HG03558 (cell line): ENCODE data around the gene STN1.

Experiments
- ATAC-seq: cut with Tn5 transposase; IDR thresholded peaks from one replicate; pipeline ENCODE4 v1.9.1; 2021; ENCODE audit warnings: moderate number of reproducible peaks; ENCODE audit not compliant: unreplicated experiment; ENCODE audit errors: extremely low read depth

STN1 gene

DNA sequence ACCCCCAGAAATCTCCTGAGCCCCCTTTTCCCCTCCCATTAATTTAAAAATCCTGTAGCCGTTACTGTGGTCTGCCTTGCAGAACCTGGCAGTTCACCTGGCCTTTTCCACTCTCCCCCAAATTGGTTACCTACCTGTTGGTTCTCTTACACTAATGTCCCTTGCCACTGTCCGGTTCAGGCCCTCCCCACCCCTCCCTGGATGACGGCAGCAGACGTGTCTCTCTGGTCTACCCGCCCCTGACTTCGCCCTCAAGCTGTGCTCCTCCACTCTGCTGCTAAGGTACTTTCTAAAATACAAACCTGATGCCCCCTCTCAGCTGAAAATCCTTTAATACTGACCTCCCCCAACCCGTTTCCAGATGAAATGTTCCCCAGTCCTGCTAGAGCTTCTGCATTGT, 47.0 kb downstream of the STN1 start:
- no peak for ATAC-seq

DNA sequence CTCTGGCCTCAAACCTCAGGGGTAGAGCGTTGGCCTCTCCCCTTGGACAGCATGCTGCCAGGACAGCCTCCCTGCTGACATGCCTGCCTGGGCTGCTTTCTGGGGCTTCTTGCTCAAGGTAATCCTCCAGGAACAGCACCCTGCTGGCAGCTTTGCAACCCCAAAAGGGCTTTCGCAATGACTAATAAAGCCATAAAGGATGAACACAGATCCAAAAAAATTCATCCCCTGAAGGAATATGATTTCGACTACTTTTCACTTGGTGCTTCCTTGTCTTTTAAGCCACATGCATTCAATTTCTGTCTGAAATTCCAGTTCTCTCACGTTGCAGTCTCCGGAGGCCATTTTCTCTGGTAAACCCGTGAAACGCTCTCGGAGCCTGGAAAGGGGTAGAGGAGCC, 47.5 kb downstream of the STN1 start:
- no peak for ATAC-seq

DNA sequence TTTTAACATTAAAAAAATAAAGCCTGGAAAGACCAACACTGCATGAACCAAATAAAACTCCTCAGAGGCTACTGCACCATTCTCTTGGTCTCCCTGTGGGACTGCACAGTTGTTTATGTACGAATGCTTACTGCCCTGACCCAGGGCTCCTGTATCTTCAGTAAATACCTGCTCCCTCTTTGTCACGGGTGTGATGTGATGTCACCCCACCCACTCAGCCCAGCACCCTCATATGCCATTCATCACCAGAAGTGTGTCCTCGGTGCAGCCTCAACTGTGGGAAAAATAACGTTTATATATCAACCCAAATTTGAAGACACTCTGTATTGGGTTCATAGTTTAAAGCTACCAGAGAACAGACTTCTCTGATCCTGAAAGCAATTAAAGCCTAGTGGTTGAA, 48.6 kb downstream of the STN1 start:
- no peak for ATAC-seq

DNA sequence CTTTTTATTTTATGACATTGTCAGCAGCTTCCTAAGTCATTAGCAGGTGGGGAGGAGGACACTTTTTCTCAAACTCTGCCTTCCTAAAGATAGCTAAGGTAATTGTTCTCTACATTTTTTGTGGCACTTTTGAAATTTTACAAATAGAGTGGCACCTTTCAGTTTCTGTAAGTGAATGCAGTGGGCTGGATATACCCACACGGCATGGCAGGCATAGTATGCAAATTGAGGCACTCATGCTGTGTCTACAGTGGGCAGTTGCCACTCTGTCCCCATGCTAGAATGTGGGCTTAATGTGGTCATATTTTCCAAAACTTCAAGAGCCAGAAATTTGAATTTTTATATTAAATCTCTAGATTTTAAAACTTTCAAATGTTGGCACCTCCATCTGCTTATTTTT, 49.8 kb downstream of the STN1 start:
- ATAC-seq = no peak

DNA sequence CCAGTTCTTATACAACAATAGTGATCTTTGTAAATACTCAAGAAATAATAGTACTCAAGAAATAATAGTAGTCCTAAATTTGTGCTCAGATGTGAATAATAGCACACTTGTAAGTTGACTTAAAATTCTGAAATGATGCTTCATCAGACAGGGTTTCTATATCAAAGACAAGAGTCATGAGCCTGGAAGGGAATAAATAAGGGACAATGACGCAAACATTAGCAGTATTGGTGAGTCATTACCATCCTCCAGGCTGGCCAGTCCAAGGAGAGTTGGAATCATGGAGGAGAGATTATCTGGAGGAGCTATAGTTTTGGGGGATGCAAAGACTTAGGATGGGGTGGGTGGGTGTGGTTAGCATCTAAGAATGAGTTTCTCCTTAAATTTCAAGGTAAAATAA, 56.5 kb downstream of the STN1 start:
- ATAC-seq = no peak

DNA sequence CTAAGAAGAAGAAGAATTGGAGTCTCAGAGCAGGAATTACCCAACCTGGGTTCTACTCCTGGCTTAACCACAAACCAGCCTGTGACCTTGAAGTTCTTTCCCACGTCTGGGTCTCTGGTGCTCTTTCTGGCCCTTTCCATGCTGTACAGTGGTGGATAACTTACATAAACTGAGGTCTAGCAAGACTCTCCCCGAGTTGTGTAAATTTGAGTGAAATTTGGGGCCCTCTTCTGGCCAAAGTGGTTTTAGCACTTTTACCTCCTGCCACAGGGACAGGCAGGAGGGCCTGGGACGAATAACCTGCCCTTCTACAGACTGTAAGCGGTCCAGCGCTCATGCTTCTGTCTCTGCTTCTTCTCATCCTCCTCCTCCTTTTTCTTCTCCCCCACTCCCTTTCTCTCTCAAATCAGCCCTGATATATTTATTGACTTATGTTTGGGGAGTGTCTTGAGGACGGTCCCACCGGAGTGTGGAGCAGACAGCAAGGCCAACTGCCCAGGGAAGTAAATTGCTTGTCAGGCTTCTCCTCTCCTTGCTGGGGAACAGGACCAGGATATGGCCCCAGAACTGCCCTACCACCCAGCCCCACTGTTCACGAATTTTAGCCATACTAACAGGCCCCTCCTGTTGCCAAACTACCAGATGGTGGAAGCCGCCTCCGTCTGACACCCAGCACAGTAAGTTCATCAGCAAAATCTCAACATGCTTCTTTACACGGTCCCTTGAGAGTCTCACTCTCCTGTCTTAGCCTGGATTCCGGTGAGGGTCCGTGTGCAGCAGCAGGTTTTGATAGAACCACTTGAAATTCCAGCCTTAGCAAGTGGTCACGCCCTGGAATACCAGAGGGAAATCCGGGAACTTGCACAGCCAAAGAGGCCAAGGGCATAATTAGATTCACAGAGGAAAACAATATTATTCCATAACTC, 58.6 kb downstream of the STN1 start:
- no peak for ATAC-seq

DNA sequence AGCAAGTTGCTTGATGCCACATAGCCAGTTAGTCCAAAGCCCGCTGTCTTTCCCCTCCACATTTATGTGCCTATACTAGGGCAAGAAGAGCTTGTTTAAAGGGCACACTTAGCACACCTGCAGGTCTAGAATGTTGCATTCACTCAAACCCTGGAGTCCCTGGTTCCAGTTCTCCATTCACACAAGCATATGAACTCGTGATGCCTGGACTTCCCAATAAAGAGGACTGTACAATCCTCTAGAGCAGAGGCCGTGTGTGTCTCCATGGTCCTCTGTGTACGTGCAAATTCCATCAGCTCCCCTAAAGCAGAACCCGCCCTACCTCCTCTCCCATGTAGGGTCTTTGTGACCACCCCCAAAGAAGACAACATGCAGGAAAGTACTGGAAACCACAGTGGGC, 59.6 kb downstream of the STN1 start:
- ATAC-seq = no peak

DNA sequence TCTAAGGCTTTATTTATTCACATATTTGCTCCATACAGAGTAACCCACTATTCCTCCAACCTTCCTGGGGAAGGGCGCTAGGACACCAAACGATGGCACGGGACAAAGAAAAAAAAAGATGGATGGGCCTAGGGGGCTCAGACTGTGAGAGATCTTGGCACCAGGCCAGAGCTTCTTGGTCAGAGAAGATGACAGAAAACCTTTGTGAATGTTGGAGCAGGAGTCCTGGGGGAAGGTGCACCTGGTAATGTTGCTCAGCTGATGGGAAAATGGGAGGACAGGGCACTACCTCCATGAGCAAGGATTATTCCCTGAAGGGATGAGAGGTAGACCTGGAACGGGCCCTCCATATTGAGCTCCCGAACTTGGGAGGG, 61.2 kb downstream of the STN1 start:
- ATAC-seq = no peak

DNA sequence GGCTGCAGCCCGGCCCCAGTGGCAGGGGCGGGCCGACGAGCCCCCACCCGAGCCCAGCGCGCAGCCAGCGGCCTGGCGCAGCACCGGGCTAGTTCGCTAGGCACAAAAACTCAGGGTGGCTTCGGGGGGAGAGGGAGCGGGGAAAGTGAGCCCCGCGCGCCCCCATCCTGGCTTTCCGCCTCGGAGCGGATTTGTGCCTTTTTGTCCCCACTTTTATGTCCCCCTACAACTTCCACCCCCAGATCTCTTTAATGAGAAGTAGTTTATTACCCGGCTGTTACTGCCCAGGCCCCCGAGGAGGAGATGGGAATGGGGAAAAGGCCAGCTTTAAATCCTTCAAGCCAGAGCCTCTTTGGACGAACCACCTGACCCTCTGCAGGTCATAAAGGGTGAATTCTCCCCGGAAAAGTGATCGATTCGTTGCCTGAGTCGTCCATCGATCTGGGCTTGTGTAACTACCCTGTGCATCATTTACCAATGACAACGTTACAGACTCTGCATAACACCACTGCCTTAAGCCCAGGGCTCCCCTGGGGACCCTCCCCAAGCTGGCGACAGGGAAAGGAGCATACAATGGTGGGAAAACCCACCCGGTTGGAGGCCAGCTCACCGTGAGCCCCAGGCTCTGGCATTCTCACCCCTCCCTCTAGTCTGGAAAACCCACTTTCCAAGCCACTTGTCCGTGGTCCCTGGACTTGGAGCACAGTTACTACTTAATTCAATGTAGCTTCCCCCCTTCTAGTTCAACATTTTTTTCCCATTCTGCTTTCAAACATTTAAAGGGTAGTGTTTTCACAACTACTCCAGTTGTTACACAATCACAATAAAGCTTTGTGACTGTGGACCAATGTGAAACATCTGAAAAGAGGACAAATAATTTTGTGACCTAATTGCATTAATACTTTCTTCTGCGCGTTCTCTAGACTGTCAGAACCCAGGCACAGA, 61.9 kb downstream of the STN1 start:
- no peak for ATAC-seq

DNA sequence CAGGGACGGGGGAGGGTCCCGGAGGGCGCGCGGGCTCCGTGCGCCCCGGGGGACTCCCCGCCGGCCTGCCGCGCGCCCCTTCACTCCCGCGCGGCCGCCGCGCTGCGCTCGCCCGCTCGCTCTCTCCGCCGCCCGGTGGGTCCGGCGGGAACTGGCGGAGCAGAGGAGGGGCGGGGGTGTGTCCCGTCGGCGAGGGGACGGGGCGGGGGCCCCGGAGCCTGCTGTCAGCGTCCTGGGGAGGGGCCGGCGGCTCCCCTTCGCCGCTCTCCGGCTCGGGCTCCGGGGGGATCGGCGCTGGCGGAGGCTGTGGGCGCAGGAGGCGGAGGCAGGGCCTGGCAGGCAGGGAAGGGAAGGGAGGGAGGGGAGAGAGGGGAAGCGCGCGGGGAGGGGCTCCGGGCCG, 62.6 kb downstream of the STN1 start, which contains the start of gene SH3PXD2A:
Gene SH3PXD2A, minus strand, starts transcription at position 153 of the 400 bp plus-strand sequence. CDS start 310 bp downstream, outside the sequence.
- no peak for ATAC-seq

DNA sequence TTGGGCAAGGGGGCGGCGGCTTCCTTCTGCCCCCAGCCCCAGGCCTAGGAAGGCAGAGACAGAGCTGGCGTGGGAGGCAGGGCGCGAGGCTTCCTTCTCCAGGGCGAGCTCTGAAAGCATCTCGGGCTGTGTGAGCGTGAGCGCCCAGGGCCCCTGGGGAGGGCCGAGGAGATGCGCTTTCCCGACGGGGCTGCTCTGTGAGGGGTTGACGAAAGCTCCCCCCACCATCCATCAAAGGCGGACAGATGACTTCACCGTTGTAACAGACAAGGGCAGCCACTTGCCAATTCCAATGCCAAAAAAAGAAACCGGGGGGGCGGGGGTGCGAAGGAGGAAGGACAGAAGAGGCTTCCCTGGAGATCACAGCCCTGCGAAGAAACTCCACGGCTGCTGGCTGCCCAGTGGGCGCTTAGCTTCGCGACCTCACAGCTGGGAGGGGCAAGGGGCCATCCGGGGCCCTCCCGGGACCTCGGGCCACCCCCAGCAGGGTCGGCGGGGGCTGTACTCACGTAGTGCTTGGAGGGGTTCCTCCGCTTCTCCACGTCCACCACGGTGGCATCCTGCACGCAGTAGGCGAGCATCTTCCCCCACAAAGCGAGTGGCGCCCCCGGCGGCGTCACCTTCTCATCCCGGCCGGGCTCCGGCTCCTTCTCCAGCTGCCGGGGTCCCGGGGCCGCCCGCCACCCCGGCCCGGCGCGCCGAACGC, 63.1 kb downstream of the STN1 start:
- ATAC-seq = no peak

DNA sequence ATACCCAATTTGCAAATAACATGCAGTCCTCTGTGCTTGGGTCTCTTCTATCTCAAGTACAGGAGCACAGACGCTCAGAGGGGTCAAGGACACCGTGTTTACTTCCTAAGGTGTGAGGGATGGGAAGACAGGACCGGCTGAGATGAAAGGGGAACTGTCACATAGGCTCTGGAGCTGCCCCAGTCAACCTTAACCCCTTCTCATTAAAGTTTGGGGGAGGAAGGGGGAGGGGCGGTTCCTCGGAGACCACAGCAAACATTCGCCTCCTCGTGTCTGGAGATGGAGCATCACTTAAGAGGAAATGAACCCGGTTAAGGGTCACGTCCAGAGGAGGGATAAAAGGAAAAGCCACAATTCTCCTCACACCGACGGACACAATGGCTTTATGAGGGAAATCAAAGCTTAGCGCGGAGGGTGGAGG, 63.7 kb downstream of the STN1 start:
- no peak for ATAC-seq

DNA sequence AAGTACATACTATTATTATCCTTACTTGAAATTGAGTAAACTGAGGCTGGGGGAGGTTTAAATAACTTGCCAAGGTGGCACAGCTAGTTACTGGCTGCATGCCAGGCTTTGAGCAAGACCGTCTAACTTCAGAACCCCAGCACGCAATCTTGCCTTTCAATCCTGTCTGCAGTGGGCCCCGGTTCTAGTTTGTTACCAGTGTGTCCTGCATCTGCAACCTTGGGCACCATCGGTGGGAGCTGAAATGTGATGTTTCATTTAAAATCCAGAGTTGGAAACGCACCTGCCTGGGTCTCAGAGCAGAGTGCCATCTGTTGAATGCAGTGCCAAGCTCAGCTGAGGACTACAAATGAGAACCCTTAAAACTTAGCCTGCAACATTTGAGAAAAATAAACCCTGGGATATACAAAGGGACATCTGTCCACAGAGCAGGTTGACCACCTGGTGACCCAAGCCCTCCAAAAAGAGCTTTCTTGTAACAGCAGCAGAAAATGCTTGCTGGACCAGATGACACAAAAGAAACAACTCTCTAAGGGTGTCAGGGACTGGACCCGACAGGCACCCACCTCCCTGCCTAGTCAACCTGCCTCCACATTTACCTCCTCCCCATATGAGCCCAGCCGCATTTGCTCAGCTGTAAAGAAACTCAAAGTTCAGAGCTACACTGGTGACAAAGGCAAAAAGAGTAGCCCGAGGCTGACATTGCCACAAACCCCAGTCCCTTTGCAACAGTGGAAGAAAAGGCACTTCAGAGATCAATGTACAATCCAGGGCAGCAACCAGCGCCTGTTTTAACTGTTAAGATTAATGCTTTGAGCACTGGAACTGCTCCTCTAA, 64.3 kb downstream of the STN1 start:
- no peak for ATAC-seq

DNA sequence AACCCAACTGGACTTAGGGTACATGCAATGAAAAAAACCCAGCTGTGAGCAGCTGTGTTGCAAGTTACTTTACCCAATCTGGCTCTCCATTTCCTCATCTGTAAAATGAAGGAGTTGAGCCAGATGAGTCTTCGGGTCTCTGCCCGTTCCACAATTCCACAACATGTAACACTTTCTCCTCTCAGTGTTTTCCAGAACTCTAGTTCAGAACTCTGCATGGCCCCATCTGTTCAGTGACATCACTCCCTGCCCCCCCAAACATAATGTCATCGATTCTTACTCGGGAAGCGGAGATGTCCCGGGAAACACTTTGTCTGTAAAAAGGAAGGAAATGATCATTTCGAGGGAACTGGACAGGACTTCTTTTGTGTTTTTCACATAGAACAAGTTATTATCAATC, 65.1 kb downstream of the STN1 start:
- no peak for ATAC-seq

DNA sequence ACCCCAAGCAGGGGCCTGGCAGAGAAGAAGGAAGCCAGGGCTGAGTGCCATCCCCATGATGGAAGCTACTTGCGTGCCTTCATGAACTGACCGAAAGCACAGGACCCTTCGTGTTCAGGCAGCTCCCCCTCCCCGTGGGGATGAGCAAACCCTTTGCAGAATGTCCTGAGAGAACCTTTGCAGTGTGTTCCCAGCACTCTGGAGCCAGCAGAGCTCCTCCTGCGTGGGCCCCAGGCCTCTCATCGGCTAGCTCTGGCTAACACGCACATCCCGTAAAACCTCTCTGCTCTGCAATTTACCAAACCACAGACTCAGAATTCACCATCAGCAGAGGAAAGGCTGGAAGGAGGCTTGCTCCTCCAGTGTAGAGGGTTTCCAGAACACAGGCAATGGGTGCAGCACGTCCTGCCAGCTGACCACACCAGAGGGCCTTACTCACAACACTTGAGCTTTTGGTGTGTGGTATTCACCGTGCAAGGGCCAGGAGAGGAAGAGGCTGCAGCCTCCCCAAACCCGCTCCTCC, 65.7 kb downstream of the STN1 start:
- ATAC-seq = no peak

DNA sequence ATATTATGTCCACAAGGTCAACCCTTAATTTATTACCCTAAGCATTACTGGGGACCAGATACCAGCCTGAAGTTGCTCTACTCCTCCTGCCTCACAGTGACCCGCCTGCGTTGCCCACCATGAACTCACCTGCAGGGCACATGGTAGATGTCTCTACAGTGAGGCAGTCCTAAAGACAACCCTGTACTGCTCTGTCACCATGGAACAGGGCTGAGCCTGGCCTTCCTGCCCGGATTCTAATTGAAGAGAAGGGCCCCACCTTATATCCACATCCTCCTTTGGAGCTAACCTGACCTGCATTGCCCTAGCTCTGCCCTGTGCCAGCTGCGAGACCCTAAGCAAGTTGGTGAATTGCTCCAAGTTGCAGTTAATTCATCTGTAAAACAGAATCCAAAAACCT, 66.7 kb downstream of the STN1 start:
- no peak for ATAC-seq

DNA sequence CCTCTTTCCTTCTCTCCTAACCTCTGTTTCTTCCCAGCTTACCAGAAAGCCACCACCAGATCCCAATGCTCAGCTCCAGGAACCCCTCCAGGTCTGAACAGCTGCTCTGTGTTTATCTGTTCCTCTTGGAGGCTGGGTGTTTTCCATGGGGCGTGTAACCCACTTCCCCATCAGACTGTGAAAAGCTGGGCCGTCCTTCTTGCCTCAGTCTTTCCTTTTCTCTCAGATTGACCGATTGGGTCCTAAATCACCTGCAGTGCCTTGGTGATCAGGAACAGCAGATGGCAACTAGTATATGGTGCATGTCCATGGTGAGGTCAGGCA, 67.5 kb downstream of the STN1 start:
- ATAC-seq = no peak

DNA sequence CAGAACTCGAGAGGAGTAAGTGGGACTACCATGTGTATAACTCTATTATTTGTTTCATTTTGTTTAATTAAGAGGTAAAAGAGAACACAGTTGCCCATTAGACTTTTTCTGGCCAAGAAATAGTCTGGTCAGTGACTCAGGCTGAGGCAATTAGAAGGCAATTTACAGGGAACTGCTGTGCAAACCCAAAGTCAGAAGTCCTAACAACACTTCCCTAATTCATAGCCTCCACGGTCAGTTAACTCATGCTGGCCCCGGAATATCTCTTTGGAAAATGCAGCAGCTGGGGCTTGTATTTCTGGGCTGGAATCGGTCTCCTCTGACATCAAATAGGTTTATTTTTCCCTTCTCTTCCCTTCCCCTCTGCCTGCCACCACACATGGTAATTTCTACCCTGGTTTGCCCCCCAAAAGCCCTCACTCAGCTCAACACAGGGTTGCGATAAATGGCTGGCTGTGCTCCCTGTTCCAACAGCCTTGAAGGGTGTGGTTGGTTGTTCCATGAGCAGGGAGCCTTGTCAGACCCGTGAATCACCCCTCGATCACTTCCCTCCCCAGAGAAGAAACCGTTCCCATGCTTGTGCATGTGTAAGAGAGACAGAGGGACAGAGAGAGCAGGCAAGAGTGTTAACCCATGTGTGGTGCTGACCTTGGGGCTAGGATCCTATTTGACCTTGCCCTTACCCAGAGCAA, 68.0 kb downstream of the STN1 start:
- ATAC-seq = no peak
